H1 (cell line): ENCODE results near the gene ARHGAP15. TPM values are rescaled to one million over a fixed set of nuclear protein-coding genes. Genes with fewer than 3 reads are reported as not detected.

Experiments
- CTCF ChIA-PET: fragments of 300-600 bp; sonication (Branson Sonifier 250); formaldehyde crosslinking; loops from one replicate; lab custom pipeline; 2021; ENCODE audit not compliant: partially characterized antibody; lab: Charles Lee
- POLR2A ChIA-PET: fragments of 300-600 bp; sonication (Branson Sonifier 250); formaldehyde crosslinking; loops from one replicate; lab custom pipeline; 2021; ENCODE audit warnings: inconsistent platforms; ENCODE audit not compliant: partially characterized antibody; lab: Charles Lee
- DNase-seq, 2 experiments: peaks; one replicate each; pipeline versions ENCODE4 v3.0.0 to v3.0.0-alpha.2; 2010 to 2022; ENCODE audit warnings: low spot score in 2 of 2, low read depth in 1 of 2, mixed read lengths in 1 of 2
- FAIRE-seq: peaks from 2 replicates; lab custom pipeline; 2011; peaks lifted over from hg19 to GRCh38; lab: Jason Lieb, UNC
- H2AFZ ChIP-seq: 2 replicates; pipeline ENCODE4 v1.8.1; 2012; ENCODE audit warnings: low read length, inconsistent platforms
- H2AK5ac ChIP-seq: 2 replicates; pipeline ENCODE4 v1.6.1; 2013; ENCODE audit warnings: low read depth, low read length
- H2BK120ac ChIP-seq: replicated peaks from 2 replicates; pipeline ENCODE3; 2013; ENCODE audit warnings: low read depth, low read length, inconsistent platforms
- H2BK12ac ChIP-seq: 2 replicates; pipeline ENCODE4 v1.6.1; 2013; ENCODE audit warnings: low read depth, low read length
- H2BK15ac ChIP-seq: 2 replicates; pipeline ENCODE4 v1.6.1; 2013; ENCODE audit warnings: low read length
- H2BK20ac ChIP-seq: 2 replicates; pipeline ENCODE4 v1.6.1; 2013; ENCODE audit warnings: low read length
- H2BK5ac ChIP-seq: 2 replicates; pipeline ENCODE4 v1.6.1; 2013; ENCODE audit warnings: low read depth, low read length
- H3K14ac ChIP-seq: 2 replicates; pipeline ENCODE4 v1.6.1; 2013; ENCODE audit warnings: inconsistent platforms; ENCODE audit not compliant: insufficient read length
- H3K18ac ChIP-seq: 2 replicates; pipeline ENCODE4 v1.6.1; 2013; ENCODE audit warnings: low read length; ENCODE audit errors: extremely low read depth
- H3K23ac ChIP-seq: 2 replicates; pipeline ENCODE4 v1.6.1; 2013; ENCODE audit warnings: inconsistent platforms; ENCODE audit not compliant: insufficient read length
- H3K23me2 ChIP-seq: 2 replicates; pipeline ENCODE4 v1.6.1; 2013; ENCODE audit warnings: low read depth, low read length
- H3K27ac ChIP-seq: 2 replicates; pipeline ENCODE4 v1.6.1; 2011; ENCODE audit warnings: low read depth, low read length, inconsistent platforms
- H3K27me3 ChIP-seq, 4 experiments: replicated peaks in 1 of 4; 1 replicate in 1 of 4; 2 replicates in 3 of 4; pipeline versions ENCODE4 v1.6.1 to v1.8.1; 2011 to 2013; ENCODE audit warnings: low read length in 3 of 4, mild to moderate bottlenecking in 3 of 4, inconsistent platforms in 2 of 4, mixed read lengths in 2 of 4, moderate library complexity in 1 of 4; ENCODE audit not compliant: control insufficient read depth in 3 of 4, insufficient read depth in 3 of 4; ENCODE audit errors: extremely low read depth in 1 of 4
- H3K36me3 ChIP-seq, 4 experiments: 2 replicates each; pipeline versions ENCODE4 v1.6.1 to v1.8.1; 2011 to 2013; ENCODE audit warnings: mild to moderate bottlenecking in 4 of 4, low read length in 3 of 4, moderate library complexity in 2 of 4, control low read depth in 1 of 4, inconsistent platforms in 1 of 4; ENCODE audit not compliant: insufficient read depth in 4 of 4, control insufficient read depth in 2 of 4
- H3K4ac ChIP-seq: replicated peaks from 2 replicates; pipeline ENCODE3; 2013; ENCODE audit warnings: low read length, low read depth, mixed read lengths, inconsistent platforms; ENCODE audit not compliant: insufficient read length
- H3K4me1 ChIP-seq, 4 experiments: replicated peaks in 1 of 4; 1 replicate in 1 of 4; 2 replicates in 3 of 4; pipeline versions ENCODE4 v1.6.1 to v1.8.1; 2011 to 2013; ENCODE audit warnings: low read length in 3 of 4, inconsistent platforms in 2 of 4, mixed read lengths in 1 of 4; ENCODE audit not compliant: insufficient read depth in 4 of 4, control insufficient read depth in 3 of 4
- H3K4me2 ChIP-seq, 2 experiments: 2 replicates each; pipeline versions ENCODE4 v1.6.1 to v1.8.1; 2011 to 2013; ENCODE audit warnings: low read depth in 2 of 2, low read length in 2 of 2, control low read depth in 1 of 2, inconsistent platforms in 1 of 2, mild to moderate bottlenecking in 1 of 2; ENCODE audit not compliant: insufficient read depth in 1 of 2
- H3K4me3 ChIP-seq, 4 experiments: fragments of 200-600, 300-600 bp in 1 of 4; sonication (generic), shearing (Covaris generic), sonication (Bioruptor Twin) in 1 of 4; 2 replicates each; pipeline versions ENCODE4 v1.5.1 to v1.8.1; 2011 to 2016; ENCODE audit warnings: low read length in 4 of 4, low read depth in 3 of 4, control low read depth in 2 of 4, inconsistent platforms in 2 of 4, mild to moderate bottlenecking in 2 of 4, mixed read lengths in 1 of 4, moderate library complexity in 1 of 4; ENCODE audit not compliant: insufficient read depth in 2 of 4; ENCODE audit errors: extremely low read depth in 1 of 4
- H3K56ac ChIP-seq: replicated peaks from 2 replicates; pipeline ENCODE3; 2013; ENCODE audit warnings: low read depth, mild to moderate bottlenecking, mixed read lengths, low read length, inconsistent platforms; ENCODE audit not compliant: insufficient read length
- H3K79me1 ChIP-seq: 2 replicates; pipeline ENCODE4 v1.6.1; 2013; ENCODE audit warnings: low read depth, low read length, control low read depth
- H3K79me2 ChIP-seq, 2 experiments: 2 replicates each; pipeline versions ENCODE4 v1.6.1 to v1.8.1; 2012 to 2013; ENCODE audit warnings: low read length in 2 of 2, mild to moderate bottlenecking in 2 of 2, inconsistent platforms in 1 of 2; ENCODE audit not compliant: insufficient read depth in 2 of 2, control insufficient read depth in 1 of 2
- H3K9ac ChIP-seq, 4 experiments: replicated peaks in 1 of 4; 1 replicate in 1 of 4; 2 replicates in 3 of 4; pipeline versions ENCODE4 v1.6.1 to v1.8.1; 2011 to 2013; ENCODE audit warnings: low read depth in 3 of 4, low read length in 3 of 4, control low read depth in 2 of 4, mild to moderate bottlenecking in 2 of 4, moderate library complexity in 2 of 4, inconsistent platforms in 1 of 4; ENCODE audit errors: extremely low read depth in 1 of 4
- H3K9me3 ChIP-seq, 2 experiments: 2 replicates each; pipeline versions ENCODE4 v1.6.1 to v1.8.1; 2012 to 2013; ENCODE audit warnings: mild to moderate bottlenecking in 2 of 2, moderate library complexity in 2 of 2, control low read depth in 1 of 2, inconsistent platforms in 1 of 2, low read depth in 1 of 2, low read length in 1 of 2, mixed read lengths in 1 of 2; ENCODE audit not compliant: insufficient read depth in 2 of 2
- H4K20me1 ChIP-seq, 2 experiments: replicated peaks in 1 of 2; 2 replicates each; pipeline versions ENCODE3 to v1.8.1; 2011 to 2013; ENCODE audit warnings: inconsistent platforms in 2 of 2, low read length in 2 of 2, mild to moderate bottlenecking in 1 of 2; ENCODE audit not compliant: insufficient read depth in 2 of 2, control insufficient read depth in 1 of 2
- H4K5ac ChIP-seq: 2 replicates; pipeline ENCODE4 v1.6.1; 2013; ENCODE audit warnings: low read length, low read depth, mixed read lengths, inconsistent platforms; ENCODE audit not compliant: insufficient read length
- H4K8ac ChIP-seq: 2 replicates; pipeline ENCODE4 v1.8.0; 2013; ENCODE audit warnings: mild to moderate bottlenecking, moderate library complexity, low read length, inconsistent platforms; ENCODE audit not compliant: insufficient read depth; ENCODE audit errors: extremely low read depth
- H4K91ac ChIP-seq: replicated peaks from 2 replicates; pipeline ENCODE3; 2013; ENCODE audit warnings: low read length, mixed read lengths, inconsistent platforms; ENCODE audit not compliant: insufficient read length
- ASH2L ChIP-seq: fragments of 200-600, 300-600 bp; sonication (generic); IDR thresholded peaks from one replicate; pipeline ENCODE4 v1.7.1; 2017; ENCODE audit warnings: low read length
- CHD1 ChIP-seq: IDR thresholded peaks from 2 replicates; pipeline ENCODE4 v1.6.1; 2012; ENCODE audit warnings: low read depth, low read length, improper control_type of control experiment
- HDAC6 ChIP-seq: IDR thresholded peaks from one replicate; pipeline ENCODE4 v1.7.1; 2012; ENCODE audit warnings: low read depth, mild to moderate bottlenecking, inconsistent platforms, low read length, moderate library complexity
- KDM1A ChIP-seq: fragments of 200-600, 300-600 bp; sonication (generic); IDR thresholded peaks from 2 replicates; pipeline ENCODE4 v1.7.1; 2016; ENCODE audit warnings: mild to moderate bottlenecking, low read length, borderline replicate concordance
- RBBP5 ChIP-seq: IDR thresholded peaks from 2 replicates; pipeline ENCODE4 v1.7.1; 2012; ENCODE audit warnings: low read depth, mild to moderate bottlenecking, inconsistent platforms, low read length, moderate library complexity, borderline replicate concordance
- SIRT6 ChIP-seq: IDR thresholded peaks from one replicate; pipeline ENCODE4 v1.7.1; 2012; ENCODE audit warnings: low read length, inconsistent platforms
- SRF ChIP-seq: IDR thresholded peaks from 2 replicates; pipeline ENCODE4 v1.6.1; 2011; ENCODE audit warnings: mild to moderate bottlenecking, low read depth, low read length, moderate library complexity
- WGBS, 2 experiments: shearing (Covaris generic) in 1 of 2; methylation state at CpG; one replicate each; pipeline versions ENCODE4 v1.1.6 to v1.1.7; 2013 to 2015; ENCODE audit warnings: low lambda C conversion rate in 2 of 2, mixed read lengths in 2 of 2, inconsistent platforms in 1 of 2, low coverage in 1 of 2, missing lambda C conversion rate in 1 of 2; ENCODE audit not compliant: insufficient replicate concordance in 2 of 2, insufficient coverage in 1 of 2, insufficient read length in 1 of 2; ENCODE audit errors: extremely low coverage in 1 of 2, missing lambda C conversion rate in 1 of 2; 5-methylcytosine and 5-hydroxymethylcytosine counted together
- polyA plus RNA-seq, 7 experiments: library from polyadenylated mRNA; depleted of rRNA in 3 of 7; stranded (reverse) in 5 of 7; unstranded in 2 of 7; fragments of >200 nt in 5 of 7; fragments of 200-250 nt in 2 of 7; gene quantifications; 1 replicate in 5 of 7; 2 replicates in 1 of 7; 4 replicates in 1 of 7; pipeline versions ENCODE4 v1.2.1 to v1.2.3, GENCODE V29; 2011 to 2013; ENCODE audit warnings: missing spikeins in 2 of 7, mixed read lengths in 2 of 7
- total RNA-seq: library from RNA; stranded (reverse); fragmentation: NEBNext Ultra II Directional; extraction: Animal tissue kit (Norgen Biotek cat#: 25700); gene quantifications from 2 replicates; pipeline ENCODE4 v1.2.1, GENCODE V29; 2021

Gene ARHGAP15
- total and polyA plus RNA-seq, 2 of the 8 experiments (the other 6 are each of a cell fraction or from before 2014, with no cell fraction given) = not detected

DNA sequence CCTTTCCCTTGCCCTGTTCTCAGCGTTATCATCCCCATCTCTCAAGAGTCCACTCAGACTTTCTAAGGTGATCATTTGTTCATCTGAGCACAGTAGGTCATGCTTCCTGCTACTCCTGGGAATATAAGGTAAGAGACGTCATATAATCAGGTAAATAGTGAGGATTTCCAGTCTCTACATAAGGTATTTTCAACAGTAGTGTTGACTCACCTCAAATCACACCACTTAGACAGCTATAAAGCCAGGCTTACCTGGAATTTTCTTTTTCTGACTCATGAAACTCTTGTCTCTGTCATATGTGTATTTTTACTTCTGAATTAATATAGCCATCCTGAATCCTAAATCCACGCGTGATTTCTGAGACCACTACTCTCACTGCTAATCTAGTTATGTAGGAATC is 443.2 kb downstream of the ARHGAP15 start:
- no peak overlapping the region for H3K56ac ChIP-seq
- no peak for FAIRE-seq
- no peak overlapping the region for H3K4me3 ChIP-seq
- no peak overlapping the region for H3K18ac ChIP-seq
- H3K23me2 ChIP-seq = no peaks in the 10 kb centered on the region; the same call in 1 of the 2 replicates
- no peak overlapping the region for H4K91ac ChIP-seq
- POLR2A ChIA-PET = no interaction called here
- H3K14ac ChIP-seq = no peak overlapping the region
- H3K4ac ChIP-seq = no peak overlapping the region
- H2BK5ac ChIP-seq = no peak overlapping the region
- CTCF ChIA-PET = no interaction called here
- TF ChIP-seq SRF (no peak), CHD1 (no peak), KDM1A (no peak), RBBP5 (no peak), ASH2L (no peak), SIRT6 (no peak), HDAC6 (no peak)
- no peak for DNase-seq
- no peaks in the 10 kb centered on the region for H3K79me1 ChIP-seq
- no peaks in the 10 kb centered on the region for H4K20me1 ChIP-seq
- no peak overlapping the region for H2AFZ ChIP-seq
- no peaks in the 10 kb centered on the region for H3K79me2 ChIP-seq
- no peak overlapping the region for H4K8ac ChIP-seq
- no peaks in the 10 kb centered on the region for H3K36me3 ChIP-seq
- no peak overlapping the region for H2BK12ac ChIP-seq
- H2AK5ac ChIP-seq = no peak overlapping the region
- H3K23ac ChIP-seq = no peak overlapping the region
- 86% methylated on average over 4 of the region's 4 CpGs; no CpG with 5 or more reads in 1 of the 2 experiments for WGBS, 2 experiments
- H2BK15ac ChIP-seq = no peak overlapping the region
- peaks cover 0 to 1% (median 0%) of the 10 kb centered on the region in 4 experiments; a peak in 1 of 7 replicates for H3K4me1 ChIP-seq
- no peaks in the 10 kb centered on the region for H3K9me3 ChIP-seq
- H3K4me2 ChIP-seq = no peak overlapping the region
- H2BK120ac ChIP-seq = no peak overlapping the region
- H4K5ac ChIP-seq = no peak overlapping the region
- H3K27ac ChIP-seq = no peak overlapping the region
- H2BK20ac ChIP-seq = no peak overlapping the region
- H3K27me3 ChIP-seq = no peaks in the 10 kb centered on the region
- H3K9ac ChIP-seq = no peak overlapping the region
